HG03432 (cell line): ENCODE measurements around the gene GLP1R.
"Not testable (repeated sequence)": the region's sequence is repeated elsewhere in the genome, so short reads cannot be mapped to it uniquely, and the experiment has no call there.

Source experiments
- ATAC-seq: cut with Tn5 transposase; IDR thresholded peaks from one replicate; pipeline ENCODE4 v1.9.1; 2021; ENCODE audit warnings: mild to moderate bottlenecking, moderate library complexity; ENCODE audit not compliant: unreplicated experiment

Gene GLP1R

GRCh38 chr6:39114704-39115599 lies 66.4 kb downstream of the GLP1R start, which contains the start of gene SAYSD1:
Gene SAYSD1, minus strand, starts transcription at chr6:39115186. Its CDS starts 97 bp downstream, at chr6:39115089.
- peak; percentile 93 for ATAC-seq

GRCh38 chr6:39118921-39119320 lies 70.3 kb downstream of the GLP1R start:
- ATAC-seq, result no peak

GRCh38 chr6:39124114-39124513 lies 75.5 kb downstream of the GLP1R start:
- ATAC-seq, result no peak

- ATAC-seq, result no peak
Observed at GRCh38 chr6:39128106-39128505, 79.5 kb downstream of the GLP1R start.

GRCh38 chr6:39128832-39129231 lies 80.3 kb downstream of the GLP1R start:
- no peak for ATAC-seq

GRCh38 chr6:39130691-39131090 lies 82.1 kb downstream of the GLP1R start:
- ATAC-seq, result no peak

- ATAC-seq, result not testable (repeated sequence)
Observed at GRCh38 chr6:39134761-39135160, 86.2 kb downstream of the GLP1R start.

GRCh38 chr6:39136207-39136606 lies 87.6 kb downstream of the GLP1R start:
- ATAC-seq, result not testable (repeated sequence)

- ATAC-seq, result no peak
Observed at GRCh38 chr6:39137245-39137644, 88.7 kb downstream of the GLP1R start.
